ENCODE results near the gene WDR91.
A peak's percentile ranks its signal among the peaks of the same experiment; 100 is the strongest.

Gene WDR91

DNA sequence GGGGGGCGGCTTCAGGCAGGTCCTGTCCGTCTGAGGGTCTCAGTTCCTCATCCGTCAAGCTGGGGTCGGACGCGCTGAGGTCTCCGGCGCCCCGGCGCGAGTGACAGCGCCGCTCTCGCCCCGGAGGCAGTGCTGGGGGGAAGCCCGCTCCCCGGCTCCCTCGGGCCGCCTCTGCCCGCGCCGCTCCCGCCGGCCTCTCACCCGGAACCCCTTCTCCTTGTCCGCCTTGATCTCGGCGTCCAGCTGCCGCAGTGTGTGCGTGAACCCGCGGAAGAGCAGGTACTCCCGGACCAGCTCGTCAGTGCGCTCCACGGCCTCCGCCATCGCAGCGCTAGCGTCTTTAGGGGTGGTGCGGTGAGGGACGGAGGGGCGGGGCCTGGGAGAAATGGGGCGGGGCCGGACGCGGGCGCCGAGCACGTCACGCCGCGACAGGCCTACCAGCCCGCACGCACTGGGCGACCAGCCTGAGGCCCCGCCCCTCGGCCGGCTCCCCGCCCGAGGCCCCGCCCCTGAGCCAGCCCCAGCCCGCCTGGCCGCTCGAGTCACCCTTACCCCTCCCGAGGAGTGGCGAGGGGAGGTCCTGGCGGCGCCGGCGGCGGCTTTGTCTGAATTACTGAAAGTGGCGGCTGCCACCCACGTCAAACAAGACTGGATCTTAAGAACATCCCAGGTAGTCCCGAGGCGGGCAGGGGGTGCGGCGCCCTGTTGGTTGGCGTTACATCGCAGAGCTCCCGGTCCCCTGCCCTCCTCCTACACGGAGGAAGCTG is at the start of gene WDR91:
Gene WDR91 (minus strand): TSS at position 348 of the 767 bp plus-strand sequence. CDS start 24 bp downstream, at position 324.
- peak; percentile 82 to 95 (median 94) for DNase-seq (ENCODE audit: low read depth in 2 of 3, low spot score in 2 of 3)

DNA sequence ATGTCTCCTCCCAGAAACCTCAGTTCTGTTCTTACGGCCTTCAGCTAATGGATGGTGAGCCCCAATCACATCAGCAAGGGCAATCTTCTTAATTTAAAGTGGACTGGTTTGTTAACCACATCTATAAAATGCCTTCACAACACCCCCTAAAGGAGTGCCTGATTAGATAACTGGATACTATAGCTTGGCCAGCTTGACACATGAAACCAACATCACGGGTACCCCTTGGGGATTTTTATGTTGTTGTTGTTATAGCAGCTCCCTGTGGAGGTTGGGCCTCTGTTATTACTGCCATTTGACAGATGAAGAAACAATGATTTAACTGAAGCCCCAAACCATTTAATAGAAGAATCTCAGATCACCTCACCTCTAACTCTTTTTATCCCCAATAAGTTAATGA is 49.1 kb upstream of the WDR91 start:
- no peak for DNase-seq (ENCODE audit: low read depth in 2 of 3, low spot score in 2 of 3)

DNA sequence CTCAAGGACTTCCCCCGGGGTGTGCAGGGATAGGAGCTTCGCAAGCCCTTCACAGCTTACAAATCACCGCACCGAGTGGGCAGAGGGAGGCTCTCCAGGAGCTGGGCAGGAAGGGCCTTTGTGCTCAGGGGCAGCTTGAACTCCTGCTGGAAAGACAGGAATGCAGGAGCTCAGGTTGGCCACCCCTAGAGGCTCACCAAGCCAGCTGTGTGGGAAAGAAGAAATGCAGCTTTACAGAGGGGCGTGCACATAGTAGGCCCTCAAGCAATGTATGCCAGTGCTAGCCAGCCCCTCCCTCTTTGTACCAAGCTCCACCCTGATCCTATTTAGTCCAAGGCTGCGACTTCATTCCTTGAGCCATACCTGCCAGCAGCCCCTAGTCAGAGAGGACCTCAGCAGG is 48.4 kb upstream of the WDR91 start:
- DNase-seq (ENCODE audit: low read depth in 2 of 3, low spot score in 2 of 3): no peak

DNA sequence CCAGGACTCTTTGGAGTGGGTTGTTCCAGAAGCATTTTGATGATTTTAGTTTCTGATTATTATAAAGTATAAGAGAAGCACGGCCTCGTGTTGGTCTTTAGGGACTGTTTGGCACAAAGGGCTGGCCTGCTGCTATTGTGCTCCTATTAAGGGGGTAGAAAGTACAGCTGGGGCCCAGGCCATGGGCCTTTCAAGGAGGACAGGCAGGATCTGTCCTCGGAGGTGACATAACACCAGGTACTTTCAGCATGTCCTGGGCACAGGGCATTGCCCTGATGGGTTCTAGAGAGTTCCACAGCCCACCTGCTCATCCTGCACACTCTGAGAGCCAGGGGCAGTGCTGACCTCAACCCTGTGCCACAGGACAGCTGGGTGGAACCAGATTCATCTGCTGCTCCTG is 47.3 kb upstream of the WDR91 start:
- no peak for DNase-seq (ENCODE audit: low read depth in 2 of 3, low spot score in 2 of 3)

DNA sequence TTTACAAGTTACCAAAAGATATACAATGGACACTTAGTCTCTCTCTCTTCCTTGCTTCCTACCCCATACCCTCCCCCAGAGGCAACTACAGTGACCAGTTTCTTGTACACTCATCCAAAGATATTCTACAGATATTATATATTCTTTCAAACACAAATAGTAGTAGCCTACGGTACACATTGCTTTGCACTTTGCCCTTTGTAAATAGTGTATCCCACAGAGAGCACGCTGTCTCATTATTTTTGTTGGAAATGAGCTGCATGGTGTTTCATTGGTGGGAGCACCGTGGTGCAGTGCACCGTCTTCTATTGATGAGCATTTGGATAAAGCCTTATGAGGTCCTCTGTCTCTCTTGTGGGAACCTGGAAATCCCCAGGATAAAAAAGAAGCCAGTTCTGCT is 46.5 kb upstream of the WDR91 start:
- no peak for DNase-seq (ENCODE audit: low read depth in 2 of 3, low spot score in 2 of 3)

DNA sequence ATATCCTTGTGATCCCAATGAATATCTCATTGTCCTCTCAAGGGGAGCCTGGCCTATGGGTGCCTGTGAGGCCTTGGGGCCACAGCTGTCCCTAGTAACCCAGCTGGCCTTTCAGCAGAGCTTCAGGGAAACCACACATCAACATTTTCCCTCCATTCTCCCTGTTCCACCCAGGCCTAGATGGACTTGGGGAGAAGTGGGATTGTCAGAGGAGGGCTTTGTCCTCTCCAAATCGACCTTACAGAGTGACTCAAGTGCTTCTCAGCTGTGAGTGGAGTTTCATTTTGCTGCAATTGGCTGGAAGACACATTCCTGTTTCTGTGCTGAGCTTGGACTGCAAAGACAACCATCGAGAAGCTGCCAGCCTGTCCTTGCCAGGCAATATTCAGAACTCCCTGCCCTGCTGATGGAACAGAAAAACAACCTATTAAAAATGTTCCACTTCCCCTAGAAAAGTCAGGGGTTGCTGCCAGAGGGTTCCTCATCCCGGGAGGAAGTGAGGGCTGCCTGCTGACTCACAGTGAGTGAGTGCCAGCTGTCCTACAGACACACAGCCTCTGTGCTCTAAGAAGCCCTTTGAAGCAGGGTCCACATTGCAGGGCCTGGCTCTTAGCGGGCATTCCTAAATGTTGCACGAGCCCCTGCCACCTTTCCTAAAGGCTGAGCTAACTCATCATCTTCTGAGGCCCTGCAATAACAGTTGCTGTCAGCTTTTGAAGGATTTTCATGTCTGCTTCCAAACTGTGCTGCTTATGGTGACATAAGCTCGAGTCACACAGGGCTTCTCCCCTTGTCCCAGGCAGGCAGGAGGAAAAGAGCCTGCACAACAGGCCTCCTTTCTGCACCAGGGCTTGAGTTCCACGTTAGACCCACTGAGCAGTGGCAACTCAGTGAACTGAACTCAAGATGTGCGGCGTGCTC is 42.8 kb upstream of the WDR91 start:
- no peak for DNase-seq (ENCODE audit: low read depth in 2 of 3, low spot score in 2 of 3)

DNA sequence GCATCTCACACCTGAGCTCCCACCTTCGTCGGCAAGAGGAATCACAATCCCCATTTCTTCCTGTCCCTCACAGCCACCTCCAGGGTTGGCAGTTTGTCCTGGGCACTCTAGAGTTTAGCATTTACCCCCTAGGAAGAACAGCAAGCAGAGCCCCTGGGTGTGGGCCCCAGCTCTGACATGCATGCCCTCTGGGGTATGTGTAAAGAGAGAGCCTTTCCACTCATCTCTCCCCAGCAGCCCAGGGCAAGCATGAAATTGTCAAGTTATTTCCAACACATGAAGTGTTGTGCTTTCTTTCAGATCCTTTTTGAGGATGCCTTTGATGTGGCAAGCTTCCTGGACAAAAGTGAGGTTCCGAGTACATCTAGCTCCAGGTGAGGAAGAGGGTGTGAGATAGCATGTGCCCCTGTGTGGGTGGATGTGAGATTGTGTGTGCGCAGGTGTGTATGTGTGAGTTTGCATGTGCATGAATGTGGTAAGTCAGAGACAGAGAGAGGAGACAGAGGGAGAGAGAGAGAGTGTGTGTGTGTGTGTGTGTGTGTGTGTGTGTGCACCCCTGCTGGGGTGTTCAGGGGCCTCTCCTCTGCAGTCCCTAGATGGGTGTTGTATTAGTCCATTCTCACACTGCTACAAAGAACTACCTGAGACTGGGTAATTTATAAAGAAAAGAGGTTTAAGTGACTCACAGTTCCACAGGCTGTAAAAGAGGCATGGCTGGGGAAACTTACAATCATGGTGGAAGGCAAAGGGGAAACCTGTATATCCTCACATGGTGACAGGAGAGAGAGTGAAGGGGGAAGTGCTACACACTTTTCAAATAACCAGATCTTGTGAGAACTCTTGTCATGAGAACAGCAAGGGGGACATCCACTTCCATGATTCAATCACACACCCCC is 40.4 kb upstream of the WDR91 start:
- no peak for DNase-seq (ENCODE audit: low read depth in 2 of 3, low spot score in 2 of 3)

DNA sequence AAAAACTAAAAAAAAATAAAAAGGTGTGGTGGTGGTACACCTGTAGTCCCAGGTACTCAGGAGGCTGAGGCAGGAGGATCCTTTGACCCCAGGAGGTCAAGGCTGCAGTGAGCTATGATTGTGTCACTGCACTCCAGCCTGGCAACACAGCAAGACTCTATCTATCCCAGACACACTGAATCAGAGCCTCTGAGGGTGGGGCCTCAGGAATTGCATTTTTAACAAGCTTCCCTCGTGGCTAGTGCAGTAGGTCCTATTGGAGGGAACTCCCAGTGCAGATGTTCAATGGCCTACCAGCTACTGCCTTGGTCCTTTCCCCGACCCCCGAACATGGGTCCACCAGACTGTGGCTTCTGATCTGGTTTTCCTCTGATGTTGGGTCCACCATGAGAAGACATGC is 37.2 kb upstream of the WDR91 start:
- DNase-seq (ENCODE audit: low read depth in 2 of 3, low spot score in 2 of 3): no peak

DNA sequence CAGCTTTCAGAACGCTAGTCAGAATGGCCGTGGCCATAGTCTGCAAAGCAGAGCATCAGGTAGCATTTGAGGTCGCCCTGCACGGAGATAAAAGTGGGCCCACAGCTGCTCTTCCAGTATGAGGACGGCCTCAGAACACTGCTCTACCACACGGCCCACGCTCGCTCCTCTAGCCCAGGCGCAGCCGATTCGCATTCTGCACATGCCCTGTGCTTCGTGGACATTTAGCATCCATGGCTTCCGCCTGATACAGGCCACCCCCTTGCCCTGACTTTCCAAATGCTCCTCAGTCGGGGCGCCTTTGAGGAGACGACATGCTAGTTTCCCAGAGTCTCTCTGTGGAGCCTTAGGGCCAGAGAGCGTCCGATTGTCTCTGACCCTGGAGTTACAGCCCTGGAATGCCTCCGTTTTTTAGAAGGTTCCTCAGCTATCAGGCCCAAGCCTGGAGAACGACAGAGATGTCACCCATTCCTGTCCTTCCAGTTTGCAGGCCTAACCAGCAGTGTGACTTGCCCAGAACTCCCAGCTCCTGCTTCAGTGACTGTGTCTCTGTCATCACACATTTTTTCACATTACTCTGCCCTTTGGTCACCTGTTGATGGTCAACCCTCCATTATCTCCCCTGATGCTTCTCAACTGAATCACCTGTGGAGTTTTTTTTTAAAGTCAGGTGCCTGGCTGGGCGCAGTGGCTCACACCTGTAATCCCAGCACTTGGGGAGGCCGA is 36.6 kb upstream of the WDR91 start:
- no peak for DNase-seq (ENCODE audit: low read depth in 2 of 3, low spot score in 2 of 3)

DNA sequence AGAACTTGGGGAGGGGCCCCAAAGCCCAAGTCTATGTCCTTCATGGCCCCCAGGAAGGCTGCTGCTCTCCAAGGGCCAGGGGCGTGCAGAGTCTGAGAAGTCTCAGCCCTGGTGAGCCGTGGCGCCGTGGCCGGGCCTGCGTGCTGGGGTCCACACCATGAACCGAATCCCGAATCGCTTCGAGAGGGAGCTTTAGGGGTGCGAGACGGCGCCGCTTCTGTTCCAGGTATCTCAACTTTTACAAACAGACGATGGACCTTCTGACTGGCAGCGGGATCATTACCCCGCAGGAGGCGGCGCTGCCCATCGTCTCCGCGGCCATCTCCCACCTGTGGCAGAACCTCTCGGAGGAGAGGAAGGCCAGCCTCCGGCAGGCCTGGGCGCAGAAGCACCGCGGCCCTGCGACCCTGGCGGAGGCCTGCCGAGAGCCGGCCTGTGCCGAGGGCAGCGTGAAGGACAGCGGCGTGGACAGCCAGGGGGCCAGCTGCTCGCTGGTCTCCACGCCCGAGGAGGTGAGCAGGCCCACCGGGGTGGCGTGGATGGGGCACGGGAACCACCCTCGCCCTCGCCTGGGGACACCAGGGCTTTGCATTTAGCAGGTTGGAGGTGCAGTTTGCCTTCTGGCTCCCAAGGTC is 35.0 kb upstream of the WDR91 start:
- no peak for DNase-seq (ENCODE audit: low read depth in 2 of 3, low spot score in 2 of 3)

DNA sequence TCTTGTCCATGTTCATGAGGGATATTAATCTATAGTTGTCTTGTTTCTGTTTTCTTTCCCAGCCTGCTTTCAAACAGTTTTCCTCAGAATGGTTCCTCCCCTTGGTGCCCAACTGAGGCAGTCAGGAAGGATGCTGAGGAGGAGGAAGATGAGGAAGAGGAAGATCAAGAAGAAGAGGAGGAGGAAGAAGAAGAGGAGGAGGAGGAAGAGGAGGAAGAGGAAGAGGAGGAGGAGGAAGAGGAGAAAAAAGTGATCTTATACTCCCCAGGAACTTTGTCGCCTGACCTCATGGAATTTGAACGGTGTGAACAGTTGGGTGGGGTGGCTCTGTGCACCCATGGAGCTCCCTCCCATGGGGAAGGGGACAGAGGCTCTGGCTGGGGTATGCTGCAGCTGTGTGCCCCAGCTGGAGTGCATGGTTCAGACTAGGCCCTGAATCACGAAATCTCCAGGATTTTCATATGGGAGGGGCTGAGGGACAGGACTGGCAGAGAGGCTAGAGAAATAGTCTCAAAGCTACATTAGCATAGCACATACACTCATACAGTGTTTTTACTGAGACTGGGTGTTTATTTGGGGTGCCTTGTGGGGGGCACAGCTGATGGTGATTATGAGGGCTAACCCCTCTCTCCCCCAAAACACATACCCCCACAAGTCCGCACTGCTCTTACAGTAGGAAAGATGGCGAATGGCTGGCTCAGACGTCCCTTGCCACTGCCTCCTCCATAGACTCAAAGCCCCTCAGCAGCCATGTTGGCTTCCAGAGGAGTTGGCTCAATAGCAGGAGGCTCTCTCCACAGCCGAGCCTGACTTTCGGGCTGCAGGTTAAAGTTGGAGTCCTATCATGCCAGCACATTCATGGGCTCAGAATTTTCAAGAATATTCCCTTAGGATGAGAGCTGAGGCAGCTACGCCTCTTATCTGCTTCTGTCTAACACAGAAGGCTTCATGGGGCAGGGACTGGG is 34.2 kb upstream of the WDR91 start:
- no peak for DNase-seq (ENCODE audit: low read depth in 2 of 3, low spot score in 2 of 3)

DNA sequence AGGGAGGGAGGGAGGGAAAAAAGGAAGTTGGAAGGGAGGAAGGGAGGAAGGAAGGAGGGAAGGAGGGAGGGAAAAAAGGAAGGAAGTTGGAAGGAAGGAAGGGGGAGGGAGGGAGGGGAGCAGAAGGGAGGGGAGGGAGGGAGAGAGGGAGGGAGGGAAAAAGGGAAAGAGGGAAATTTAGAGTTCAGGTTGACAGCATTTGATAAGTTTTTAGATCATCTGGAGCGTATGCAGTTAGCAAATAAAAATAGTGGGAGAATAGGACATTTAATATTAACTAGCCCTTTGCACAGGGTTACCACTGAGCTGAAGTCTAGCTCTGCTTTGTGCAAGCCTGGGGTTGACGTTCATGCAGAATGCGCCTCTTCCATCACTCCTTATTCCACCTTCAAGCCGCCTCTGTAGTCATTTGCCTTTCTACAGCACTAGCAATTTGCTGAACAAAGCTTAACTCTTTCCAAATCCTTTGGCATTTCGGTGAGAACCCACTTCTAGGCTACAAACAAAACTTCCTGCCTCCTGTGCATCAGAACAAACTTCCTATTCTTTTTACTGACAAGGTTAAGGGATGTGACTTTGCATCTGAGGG is 30.9 kb upstream of the WDR91 start:
- DNase-seq (ENCODE audit: low read depth in 2 of 3, low spot score in 2 of 3): no peak

DNA sequence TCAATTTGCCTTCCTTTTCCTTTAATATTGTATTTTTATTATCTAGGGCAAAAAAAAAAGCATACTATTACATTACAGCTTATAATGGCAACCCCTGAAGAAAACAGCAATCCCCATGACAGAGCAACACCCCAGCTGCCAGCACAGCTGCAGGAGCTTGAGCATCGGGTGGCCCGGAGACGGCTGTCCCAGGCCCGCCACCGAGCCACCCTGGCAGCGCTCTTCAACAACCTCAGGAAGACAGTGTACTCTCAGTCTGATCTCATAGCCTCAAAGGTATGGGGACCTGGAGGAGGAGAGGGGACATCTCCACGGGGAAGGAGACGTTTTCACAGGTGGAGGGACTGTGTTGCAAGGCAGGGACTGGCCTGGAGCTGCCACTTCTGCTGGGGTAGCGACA is 29.1 kb upstream of the WDR91 start:
- DNase-seq (ENCODE audit: low read depth in 2 of 3, low spot score in 2 of 3): no peak

DNA sequence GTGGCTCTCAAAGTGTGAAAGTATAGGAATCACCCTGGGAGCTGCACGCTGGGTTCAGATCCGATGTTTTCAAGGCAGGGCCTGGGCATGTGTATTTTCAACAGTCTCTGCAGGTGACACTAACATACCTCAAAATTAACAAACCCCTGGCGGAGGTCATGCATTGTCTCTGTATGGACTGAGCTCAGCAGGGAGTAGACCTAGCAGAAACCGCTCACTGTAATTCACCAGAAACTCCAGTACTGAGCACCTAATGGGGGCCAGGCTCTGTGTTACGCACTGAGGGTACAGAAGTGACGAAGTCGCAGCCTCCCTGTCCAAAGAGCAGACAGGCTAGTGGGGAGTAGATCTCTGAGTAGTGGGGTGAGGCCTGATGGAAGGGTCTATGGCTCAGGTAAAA is 27.9 kb upstream of the WDR91 start:
- no peak for DNase-seq (ENCODE audit: low read depth in 2 of 3, low spot score in 2 of 3)

DNA sequence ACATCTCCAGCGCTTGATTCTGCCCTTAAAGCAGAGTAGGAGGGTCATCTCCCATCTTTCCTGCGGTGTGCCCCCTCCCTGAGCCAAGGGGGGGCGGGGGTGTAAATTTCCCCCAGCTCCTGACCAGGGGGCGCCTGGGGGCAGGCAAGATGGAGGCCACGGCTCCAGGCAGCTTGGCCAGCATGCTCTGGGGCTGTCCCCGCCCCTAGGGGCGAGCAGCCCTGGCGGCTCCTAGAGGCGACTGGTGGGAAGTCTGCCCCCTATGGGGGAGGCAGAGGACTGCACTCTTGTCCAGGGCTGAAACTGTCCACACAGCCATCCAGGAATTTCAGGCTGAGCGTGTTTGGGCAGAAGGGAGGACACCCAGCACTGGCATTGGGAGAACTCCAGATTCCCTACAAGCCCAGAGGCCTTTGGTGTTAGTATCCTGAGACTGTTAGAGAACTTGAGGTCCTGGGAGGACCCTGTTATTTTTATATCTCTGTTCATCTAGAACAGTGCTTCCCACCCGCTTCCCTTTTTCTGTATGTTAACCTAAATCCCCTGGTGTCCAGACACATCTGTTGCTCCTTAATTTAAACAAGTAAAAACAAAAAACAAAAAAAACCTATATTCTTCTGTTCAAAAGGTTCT is 26.9 kb upstream of the WDR91 start:
- no peak for DNase-seq (ENCODE audit: low read depth in 2 of 3, low spot score in 2 of 3)

DNA sequence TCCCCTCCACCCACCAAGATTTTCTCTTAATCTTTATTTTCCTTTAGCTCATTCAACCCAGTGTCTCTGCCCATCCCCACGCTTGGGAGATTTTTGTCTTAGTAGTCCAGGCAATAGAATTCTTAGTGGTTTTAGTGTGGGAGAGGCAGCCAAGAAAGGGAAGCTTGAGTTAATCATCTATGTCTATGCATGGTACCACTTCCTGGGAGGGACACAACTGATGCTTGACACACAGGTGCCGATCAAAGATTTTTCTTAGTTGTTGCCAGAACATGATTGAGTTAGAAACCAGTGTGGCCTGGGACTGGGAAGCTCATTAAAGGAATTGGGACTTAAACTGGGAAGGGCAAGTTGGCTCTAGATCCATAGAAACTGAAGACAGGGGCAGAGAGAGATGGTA is 25.4 kb upstream of the WDR91 start:
- no peak for DNase-seq (ENCODE audit: low read depth in 2 of 3, low spot score in 2 of 3)

DNA sequence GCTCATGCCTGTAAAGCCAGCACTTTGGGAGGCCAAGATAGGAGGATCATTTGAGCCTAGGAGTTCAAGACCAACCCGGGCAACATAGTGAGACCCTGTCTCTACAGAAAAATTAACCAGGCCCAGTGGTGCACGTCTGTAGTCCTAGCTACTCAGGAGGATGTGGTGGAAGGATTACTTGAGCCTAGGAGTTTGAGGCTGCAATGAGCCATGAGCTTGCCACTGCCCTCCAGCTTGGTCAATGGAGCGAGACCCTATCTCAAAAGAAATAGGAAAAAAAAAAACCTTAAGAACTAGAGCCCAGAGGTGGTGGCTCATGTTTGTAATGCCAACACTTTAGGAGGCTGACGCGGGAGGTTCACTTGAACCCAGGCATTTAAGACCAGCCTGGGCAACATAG is 24.5 kb upstream of the WDR91 start:
- no peak for DNase-seq (ENCODE audit: low read depth in 2 of 3, low spot score in 2 of 3)

DNA sequence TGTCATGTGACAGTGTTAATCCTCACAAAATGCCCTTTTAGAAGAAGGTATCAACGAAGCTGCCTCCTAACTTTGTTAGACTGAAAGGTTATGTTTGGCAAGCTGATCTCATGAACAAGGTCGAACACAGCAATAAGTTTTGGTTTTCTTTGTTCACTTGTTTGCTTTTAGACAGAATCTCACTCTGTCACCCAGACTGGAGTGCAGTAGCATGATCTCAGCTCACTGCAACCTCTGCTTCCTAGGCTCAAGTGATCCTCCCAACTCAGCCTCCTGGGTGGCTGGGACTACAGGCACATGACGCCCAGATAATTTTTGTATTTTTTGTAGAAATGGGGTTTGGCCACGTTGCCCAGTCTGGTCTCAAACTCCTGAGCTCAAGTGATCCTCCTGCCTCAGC is 23.4 kb upstream of the WDR91 start:
- no peak for DNase-seq (ENCODE audit: low read depth in 2 of 3, low spot score in 2 of 3)

Data from activated CD8-positive, alpha-beta memory T cell treated with anti-CD3 and anti-CD28 coated beads for 48 hours (primary cell).